Cortex of kidney (tissue), 1 donor: ENCODE data around the gene PEX1.
"Not testable (repeated sequence)": the region's sequence is repeated elsewhere in the genome, so short reads cannot be mapped to it uniquely, and the experiment has no call there.

Experiments
- DNase-seq: peaks from one replicate; lab custom pipeline; 2025; lab: John Stamatoyannopoulos, UW

Gene PEX1

DNA sequence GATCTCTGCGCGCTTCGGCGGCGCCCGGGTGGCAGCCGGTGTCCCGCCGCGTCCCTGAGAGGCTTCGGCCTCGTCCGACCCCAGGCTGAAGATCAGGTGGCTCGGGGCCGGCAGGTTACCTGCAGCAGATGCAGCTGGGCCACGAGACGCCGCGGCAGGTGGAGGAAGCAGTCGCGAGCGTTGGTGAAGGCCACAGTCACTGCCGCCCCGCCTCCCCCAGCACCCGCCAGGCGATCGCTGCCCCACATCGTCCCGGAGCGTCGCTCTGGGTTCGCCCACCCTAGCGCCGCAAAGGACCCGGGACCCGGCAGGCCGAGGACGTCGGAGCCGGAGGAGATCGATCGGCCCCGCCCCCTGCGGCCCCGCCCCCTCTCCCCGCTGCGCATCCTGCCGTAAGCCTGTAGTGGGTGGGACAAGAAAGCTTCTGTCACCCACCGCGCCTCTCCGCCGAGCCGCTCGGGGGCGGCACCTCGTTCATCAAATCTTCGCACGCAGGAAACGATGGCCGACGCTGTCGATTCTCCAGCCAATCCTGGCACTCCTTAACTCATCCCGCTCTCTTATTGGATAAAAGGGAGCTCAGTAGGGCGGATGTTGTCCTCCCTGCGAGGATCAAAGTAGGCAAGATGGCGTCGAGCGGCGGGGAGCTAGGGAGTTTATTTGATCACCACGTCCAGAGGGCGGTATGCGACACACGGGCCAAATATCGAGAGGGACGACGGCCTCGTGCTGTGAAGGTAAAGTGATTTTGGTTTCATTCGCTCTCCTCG, at the start of gene PEX1, which contains the start of gene RBM48:
Gene PEX1 (minus strand): TSS at position 333 of the 770 bp plus-strand sequence. CDS start 85 bp downstream, at position 248.
Gene RBM48 (plus strand): TSS at position 608 of the 770 bp plus-strand sequence. CDS start 19 bp downstream, at position 627.
- peak; percentile 76 for DNase-seq

DNA sequence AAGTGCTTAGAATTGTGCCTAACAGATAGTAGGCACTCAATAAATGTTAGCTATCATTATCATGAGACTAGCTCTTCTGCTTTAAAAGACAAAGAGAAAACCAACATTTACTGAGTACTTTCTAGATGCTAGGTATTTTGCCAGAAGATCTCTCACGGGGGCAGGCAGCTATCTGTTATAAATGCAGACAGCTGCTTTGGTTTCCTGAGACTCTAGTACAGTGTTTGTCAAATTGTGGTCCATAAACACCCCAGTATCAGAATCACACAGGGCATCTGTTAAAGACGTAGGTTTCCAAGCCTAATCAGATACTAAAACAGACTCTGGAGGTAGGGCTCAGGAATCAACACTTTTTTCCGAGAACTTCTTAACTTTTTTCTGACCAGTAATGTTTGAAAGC, 48.0 kb upstream of the PEX1 start:
- no peak for DNase-seq

GRCh38 chr7:92569137-92569536, 40.8 kb upstream of the PEX1 start:
- DNase-seq, result no peak

DNA sequence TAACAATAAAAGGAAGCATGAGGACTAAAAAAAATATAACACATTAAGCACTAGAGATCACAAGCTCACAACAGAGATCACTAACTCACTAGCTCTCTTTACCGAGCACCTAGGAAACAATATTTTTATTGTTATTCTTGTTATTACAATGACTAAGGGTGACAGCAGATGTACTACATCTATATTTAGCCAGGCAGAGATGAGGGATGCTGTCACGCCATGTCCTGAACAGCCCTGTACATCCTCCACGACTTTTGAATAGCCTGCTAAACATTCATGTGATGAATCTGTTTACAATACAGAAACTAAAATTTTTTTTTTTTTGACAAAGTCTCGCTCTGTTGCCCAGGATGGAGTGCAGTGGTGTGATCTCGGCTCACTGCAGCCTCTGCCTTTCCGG, 39.1 kb upstream of the PEX1 start:
- no peak for DNase-seq

DNA sequence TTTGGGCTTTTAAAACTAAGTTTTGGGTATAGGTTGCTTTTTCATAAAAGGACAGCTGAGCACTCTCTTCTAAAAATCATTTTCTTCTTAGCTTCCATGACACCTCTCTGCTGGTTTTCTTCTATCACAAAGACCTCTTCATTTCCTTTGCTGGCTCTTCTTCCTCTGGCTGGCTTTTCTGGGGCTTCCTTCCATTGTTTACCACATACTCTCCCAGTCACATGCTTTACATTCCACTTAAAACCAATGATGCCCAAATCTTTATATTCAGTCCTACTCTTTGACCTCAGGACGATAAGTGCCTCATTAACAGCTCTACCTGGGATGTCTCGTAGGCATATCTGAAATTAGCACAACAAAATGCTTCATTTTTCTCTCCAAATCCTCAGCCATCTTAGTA, 35.0 kb upstream of the PEX1 start:
- no peak for DNase-seq

DNA sequence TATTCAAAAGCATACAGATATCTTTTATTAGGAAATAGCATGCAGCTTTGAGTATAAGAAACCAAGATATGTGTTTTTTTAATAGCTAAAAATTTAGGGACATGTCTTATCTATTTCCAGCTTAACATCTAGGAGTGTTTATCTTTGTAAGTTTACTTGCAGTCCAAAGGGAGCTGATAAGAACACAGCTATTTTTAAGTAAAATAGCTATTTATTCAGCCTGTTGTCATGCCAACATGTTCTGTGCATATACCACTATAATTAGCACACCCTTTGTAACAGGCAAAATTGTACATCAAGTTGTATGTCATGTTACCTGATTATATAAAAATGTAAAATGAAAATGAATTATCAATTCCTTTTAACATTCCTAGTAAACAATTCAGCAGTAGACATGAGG, 32.3 kb upstream of the PEX1 start:
- no peak for DNase-seq

GRCh38 chr7:92557808-92558362, 29.6 kb upstream of the PEX1 start:
- DNase-seq, result no peak

DNA sequence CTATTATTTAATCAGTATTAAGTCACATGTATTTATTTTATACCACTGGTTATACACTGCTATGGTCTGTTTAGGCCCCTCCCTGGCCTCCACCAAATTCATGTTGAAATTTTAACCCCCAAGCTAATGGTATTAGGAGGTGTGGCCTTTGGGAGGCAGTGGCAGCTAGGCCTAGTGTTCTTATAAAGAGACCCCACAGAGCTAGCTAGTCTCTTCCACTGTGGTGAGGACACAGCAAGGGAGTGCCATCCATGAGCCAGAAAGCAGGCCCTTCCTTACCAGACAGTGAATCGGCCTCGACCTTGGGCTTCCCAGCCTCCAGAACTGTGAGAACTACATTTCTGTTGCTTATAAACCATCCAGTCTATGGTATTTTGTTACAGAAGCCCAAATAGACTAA, 28.9 kb upstream of the PEX1 start:
- DNase-seq, result no peak

DNA sequence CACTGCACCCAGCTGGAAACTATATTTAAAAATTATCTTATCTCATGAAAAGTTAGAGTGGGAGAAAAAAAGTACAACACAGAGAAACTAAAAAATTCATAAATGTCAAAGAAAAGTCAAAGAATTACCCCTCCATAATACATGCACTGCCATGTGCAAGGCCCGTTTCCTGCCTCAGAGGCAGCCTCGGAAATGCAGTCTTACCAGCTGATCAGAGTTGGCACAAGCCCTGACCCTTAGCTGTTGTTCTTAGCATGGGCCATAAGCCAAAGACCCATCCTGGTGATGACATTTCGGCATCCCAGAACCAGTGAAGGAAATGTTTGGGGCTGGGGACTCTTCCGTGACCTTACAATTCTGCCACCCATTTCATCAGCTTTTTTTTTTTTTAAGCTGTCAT, 21.9 kb upstream of the PEX1 start:
- no peak for DNase-seq

DNA sequence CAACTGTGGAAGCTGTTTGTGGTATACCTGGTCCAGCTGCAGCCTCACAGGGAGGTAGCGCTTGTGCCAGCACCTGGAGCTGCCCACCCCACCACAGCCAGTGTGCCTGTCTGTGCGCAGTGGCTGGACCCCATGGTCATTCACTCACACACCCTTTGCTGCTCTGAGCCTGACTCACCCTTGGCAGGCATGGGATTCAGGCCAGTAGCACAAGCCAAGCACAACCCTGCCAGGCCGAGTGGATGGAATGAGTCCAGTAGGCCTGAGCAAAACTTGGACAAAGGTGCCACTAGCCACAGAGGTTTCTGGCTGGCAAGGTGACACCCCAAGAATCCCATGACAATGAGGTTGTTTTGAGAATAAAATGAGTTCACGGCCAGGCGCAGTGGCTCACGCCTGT, 19.3 kb upstream of the PEX1 start:
- no peak for DNase-seq

GRCh38 chr7:92546856-92547497, 18.7 kb upstream of the PEX1 start:
- no peak for DNase-seq

DNA sequence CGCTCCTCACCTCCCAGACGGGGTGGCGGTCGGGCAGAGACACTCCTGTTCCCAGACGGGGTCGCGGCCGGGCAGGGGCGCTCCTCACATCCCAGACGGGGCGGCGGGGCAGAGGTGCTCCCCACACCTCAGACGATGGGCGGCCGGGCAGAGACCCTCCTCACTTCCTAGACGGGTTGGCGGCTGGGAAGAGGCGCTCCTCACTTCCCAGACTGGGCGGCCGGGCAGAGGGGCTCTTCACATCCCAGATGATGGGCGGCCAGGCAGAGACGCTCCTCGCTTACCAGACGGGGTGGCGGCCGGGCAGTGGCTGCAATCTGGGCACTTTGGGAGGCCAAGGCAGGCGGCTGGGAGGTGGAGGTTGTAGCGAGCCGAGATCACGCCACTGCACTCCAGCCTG, 16.8 kb upstream of the PEX1 start:
- DNase-seq, result not testable (repeated sequence)

DNA sequence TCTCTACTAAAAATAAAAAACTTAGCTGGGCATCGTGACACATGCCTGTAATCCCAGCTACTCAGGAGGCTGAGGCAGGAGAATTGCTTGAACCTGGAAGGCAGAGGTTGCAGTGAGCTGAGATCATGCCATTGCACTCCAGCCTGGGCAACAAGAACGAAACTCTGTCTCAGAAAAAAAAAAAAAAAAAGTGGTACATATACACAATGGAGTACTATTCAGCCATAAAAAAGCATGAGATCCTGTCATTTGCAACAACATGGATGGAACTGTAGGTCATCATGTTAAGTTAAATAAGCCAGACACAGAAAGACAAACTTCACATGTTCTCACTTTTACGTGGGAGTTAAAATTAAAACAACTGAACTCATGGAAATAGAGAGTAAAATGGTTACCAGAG, 15.2 kb upstream of the PEX1 start:
- not testable (repeated sequence) for DNase-seq

DNA sequence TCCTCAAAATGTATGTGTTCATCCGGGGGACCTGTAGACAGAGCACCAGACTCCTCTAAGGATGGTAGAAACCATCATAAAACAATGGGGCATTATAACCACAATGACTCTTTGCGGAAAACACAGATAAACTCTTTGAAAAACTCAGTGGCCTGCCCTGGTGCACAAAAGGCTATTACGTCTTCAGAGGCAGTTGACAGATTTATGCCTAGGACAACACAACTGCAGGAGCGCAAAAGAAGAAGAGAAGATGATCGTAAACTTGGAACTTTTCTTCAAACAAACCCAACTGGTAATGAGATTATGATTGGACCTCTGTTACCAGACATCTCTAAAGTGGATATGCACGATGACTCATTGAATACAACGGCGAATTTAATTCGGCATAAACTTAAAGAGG, 6.3 kb upstream of the PEX1 start:
- no peak for DNase-seq

DNA sequence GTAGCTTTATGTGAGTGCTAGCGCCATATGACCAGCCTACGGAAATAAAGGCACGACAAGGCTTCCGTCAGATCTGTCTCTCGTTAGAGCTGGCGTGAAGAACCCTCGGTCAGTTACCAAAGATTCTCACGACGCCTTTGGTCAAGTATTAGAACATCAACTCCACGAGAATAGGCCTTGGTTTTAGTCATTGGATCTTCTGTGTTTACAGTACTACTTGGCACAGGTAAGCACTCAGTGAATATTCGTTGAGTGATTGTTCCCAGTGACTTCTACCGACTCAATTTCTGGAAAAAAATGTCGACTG, 591 bp upstream of the PEX1 start:
- DNase-seq, result no peak

GRCh38 chr7:92527300-92528187, 776 bp downstream of the PEX1 start:
- no peak for DNase-seq

DNA sequence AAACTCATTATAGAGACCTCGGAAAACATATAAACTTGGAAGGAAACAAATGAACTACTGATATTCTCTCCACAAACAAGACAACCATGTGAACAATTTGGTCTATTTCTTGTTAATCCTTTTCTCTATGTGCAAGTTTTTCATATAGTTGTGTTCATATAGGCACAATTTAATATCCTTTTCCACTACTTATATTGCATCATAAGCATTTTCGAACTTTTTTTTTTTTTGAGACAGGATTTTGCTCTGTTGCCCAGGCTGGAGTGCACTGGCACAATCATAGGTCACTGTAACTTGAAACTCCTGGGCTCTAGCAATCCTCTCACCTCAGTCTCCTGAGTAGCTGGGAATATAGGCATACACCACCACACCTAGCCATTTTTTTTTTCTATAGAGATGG, 5.2 kb downstream of the PEX1 start:
- no peak for DNase-seq

- no peak for DNase-seq
Observed at GRCh38 chr7:92520024-92520423, 8.3 kb downstream of the PEX1 start.

DNA sequence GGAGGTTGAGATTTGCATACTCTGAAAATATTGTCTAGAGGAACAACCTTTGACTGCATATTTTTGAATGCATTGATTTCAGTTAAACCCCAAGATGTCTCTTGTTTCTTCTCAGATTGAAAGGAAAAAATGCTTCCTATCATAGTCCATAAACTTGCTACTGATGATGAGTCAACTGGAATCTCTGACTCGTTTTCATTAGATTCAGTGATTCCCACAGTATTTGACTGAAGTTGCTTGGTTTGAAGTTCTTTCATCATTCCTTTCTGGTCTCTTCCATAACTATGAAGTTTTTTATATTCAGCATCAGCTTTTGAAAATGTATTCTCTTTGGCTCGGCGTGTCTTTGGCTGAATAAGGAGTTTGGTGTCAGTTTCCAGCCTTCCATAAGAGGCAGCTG, 10.7 kb downstream of the PEX1 start:
- DNase-seq, result no peak

- no peak for DNase-seq
Observed at GRCh38 chr7:92513167-92513902, 15.0 kb downstream of the PEX1 start.

DNA sequence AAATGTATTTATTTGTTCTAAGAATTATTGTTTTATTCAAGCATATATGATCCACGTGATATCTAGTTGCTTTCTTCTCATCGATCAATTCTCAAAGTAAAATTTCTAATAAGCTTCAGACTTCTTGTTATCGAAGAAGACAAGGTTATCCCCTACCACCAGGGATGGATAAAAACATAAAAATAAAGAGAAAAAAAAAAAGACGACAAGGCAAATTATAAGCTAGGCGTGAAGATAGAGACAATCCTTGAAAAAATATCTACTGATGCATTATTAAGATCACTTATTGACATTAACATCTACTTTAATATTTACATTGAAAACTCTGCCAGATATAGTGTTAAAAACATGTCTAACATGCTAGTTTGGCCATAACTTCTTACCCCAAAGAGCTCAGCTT, 19.4 kb downstream of the PEX1 start:
- no peak for DNase-seq

- no peak for DNase-seq
Observed at GRCh38 chr7:92506363-92506762, 22.0 kb downstream of the PEX1 start.
